ENCODE results near the gene NUDT16L1. TPM values are rescaled to one million over a fixed set of nuclear protein-coding genes. Genes with fewer than 3 reads are reported as not detected.

Gene NUDT16L1
- total RNA-seq, 1 experiment from 2014 or later = 42.0 TPM

DNA sequence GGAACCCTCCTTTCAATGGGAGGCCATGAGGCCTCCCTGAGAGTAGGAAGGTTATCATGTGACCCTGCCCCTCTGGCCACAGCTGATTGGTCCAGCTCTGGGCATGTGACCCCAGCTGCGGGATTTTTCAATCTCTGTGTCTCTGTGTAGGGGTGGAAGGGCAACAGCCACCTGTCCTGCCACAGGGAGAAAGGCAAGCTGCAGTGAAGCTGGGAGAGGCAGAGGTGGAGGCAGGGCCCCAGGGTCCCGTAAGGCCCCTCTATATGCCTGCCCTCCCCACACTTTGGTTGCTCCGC is 51.9 kb downstream of the NUDT16L1 start:
- no peak overlapping the region for H3K4me3 Mint-ChIP-seq
- TF ChIP-seq GRHL2 (CRISPR knock-in tag; IDR thresholded peaks at IDR 0.05; ENCODE audit: insufficient replicate concordance, severe bottlenecking) (no peak), USF2 (CRISPR knock-in tag; IDR thresholded peaks at IDR 0.05) (peak; percentile 93), SP1 (CRISPR knock-in tag; conservative IDR thresholded peaks at IDR 0.05) (0 out of 2 replicates have a peak, but pooled peaks have one; percentile 34), NFYB (CRISPR knock-in tag; conservative IDR thresholded peaks at IDR 0.05; ENCODE audit: low read depth) (peak; percentile 51)
- TF ChIP-seq, protein P1, sequence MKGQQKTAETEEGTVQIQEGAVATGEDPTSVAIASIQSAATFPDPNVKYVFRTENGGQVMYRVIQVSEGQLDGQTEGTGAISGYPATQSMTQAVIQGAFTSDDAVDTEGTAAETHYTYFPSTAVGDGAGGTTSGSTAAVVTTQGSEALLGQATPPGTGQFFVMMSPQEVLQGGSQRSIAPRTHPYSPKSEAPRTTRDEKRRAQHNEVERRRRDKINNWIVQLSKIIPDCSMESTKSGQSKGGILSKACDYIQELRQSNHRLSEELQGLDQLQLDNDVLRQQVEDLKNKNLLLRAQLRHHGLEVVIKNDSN (CRISPR knock-in tag; IDR thresholded peaks at IDR 0.05) = peak; percentile 93
- no peak overlapping the region for H3K27ac Mint-ChIP-seq
- no peaks in the 10 kb centered on the region; the same call in 1 of the 2 replicates for H3K27me3 Mint-ChIP-seq (ENCODE audit: low read depth)
- ATAC-seq (peak; percentile 64), DNase-seq (ENCODE audit: low spot score) (no peak)
- no peaks in the 10 kb centered on the region for H3K9me3 Mint-ChIP-seq
- ChIA-PET CTCF (interaction anchor here (1.2 kb wide), 1 partner anchor 11 kb away, joined by 7 read pairs; the partner anchor contains the start of genes ANKS3 and DNAAF8), POLR2A (interaction anchor here (0.6 kb wide), 1 partner anchor 11 kb away, joined by 3 read pairs; the partner anchor contains the start of genes ANKS3 and DNAAF8)
- H3K36me3 Mint-ChIP-seq = no peaks in the 10 kb centered on the region
- H3K4me1 Mint-ChIP-seq = peaks cover 20% of the 10 kb centered on the region

Small RNA genes lying within 50 kb of the gene (microRNA-seq; reads per million reads assigned to microRNA genes)
- gene MIR6769A (ENCODE audit: borderline number of aligned reads) = not detected

Other genes starting within 250 kb of the NUDT16L1 start
- 68.1 to 77.6 TPM (median 69.5 TPM) in 3 replicates for gene NMRAL1, start 218.9 kb upstream of the NUDT16L1 start, total RNA-seq (2021)
- 29.5 to 42.6 TPM (median 31.1 TPM) in 3 replicates for gene HMOX2, start 217.2 kb upstream of the NUDT16L1 start, total RNA-seq (2021)
- gene CDIP1, start 154.8 kb upstream of the NUDT16L1 start, total RNA-seq (2021) = 68.9 to 79.2 TPM (median 78.9 TPM) in 3 replicates
- 1.3 to 2.1 TPM (median 1.5 TPM) in 3 replicates for gene C16orf96, start 137.2 kb upstream of the NUDT16L1 start, total RNA-seq (2021)
- 56.8 to 59.5 TPM (median 59.0 TPM) in 3 replicates for gene UBALD1, start 78.7 kb upstream of the NUDT16L1 start, total RNA-seq (2021)
- gene MGRN1, start 68.7 kb upstream of the NUDT16L1 start, total RNA-seq (2021) = 79.4 to 88.8 TPM (median 80.7 TPM) in 3 replicates
- 28.6 to 35.6 TPM (median 31.5 TPM) in 3 replicates for gene ANKS3, start 40.7 kb downstream of the NUDT16L1 start, total RNA-seq (2021)
- 0.09 to 0.41 TPM (median 0.14 TPM) in 3 replicates for gene DNAAF8, start 41.0 kb downstream of the NUDT16L1 start, total RNA-seq (2021)
- gene ZNF500, start 73.6 kb downstream of the NUDT16L1 start, total RNA-seq (2021) = 14.3 to 19.9 TPM (median 15.5 TPM) in 3 replicates
- not detected in 3 replicates for gene SEPTIN12, start 94.8 kb downstream of the NUDT16L1 start, total RNA-seq (2021)
- gene SMIM22, start 101.8 kb downstream of the NUDT16L1 start, total RNA-seq (2021) = 1.9 TPM in 1 of 3 replicates, not detected in the others
- gene ROGDI, start 109.1 kb downstream of the NUDT16L1 start, total RNA-seq (2021) = 25.0 to 32.1 TPM (median 31.1 TPM) in 3 replicates
- gene GLYR1, start 153.7 kb downstream of the NUDT16L1 start, total RNA-seq (2021) = 99.7 to 103 TPM (median 99.7 TPM) in 3 replicates
- gene UBN1, start 153.9 kb downstream of the NUDT16L1 start, total RNA-seq (2021) = 35.1 to 38.5 TPM (median 35.9 TPM) in 3 replicates
- gene PPL, start 243.6 kb downstream of the NUDT16L1 start, total RNA-seq (2021) = 28.5 to 29.6 TPM (median 28.7 TPM) in 3 replicates